ENCODE measurements around the gene COPB1.
"Not testable (repeated sequence)": the region's sequence is repeated elsewhere in the genome, so short reads cannot be mapped to it uniquely, and the experiment has no call there.

The COPB1 gene, protein sequence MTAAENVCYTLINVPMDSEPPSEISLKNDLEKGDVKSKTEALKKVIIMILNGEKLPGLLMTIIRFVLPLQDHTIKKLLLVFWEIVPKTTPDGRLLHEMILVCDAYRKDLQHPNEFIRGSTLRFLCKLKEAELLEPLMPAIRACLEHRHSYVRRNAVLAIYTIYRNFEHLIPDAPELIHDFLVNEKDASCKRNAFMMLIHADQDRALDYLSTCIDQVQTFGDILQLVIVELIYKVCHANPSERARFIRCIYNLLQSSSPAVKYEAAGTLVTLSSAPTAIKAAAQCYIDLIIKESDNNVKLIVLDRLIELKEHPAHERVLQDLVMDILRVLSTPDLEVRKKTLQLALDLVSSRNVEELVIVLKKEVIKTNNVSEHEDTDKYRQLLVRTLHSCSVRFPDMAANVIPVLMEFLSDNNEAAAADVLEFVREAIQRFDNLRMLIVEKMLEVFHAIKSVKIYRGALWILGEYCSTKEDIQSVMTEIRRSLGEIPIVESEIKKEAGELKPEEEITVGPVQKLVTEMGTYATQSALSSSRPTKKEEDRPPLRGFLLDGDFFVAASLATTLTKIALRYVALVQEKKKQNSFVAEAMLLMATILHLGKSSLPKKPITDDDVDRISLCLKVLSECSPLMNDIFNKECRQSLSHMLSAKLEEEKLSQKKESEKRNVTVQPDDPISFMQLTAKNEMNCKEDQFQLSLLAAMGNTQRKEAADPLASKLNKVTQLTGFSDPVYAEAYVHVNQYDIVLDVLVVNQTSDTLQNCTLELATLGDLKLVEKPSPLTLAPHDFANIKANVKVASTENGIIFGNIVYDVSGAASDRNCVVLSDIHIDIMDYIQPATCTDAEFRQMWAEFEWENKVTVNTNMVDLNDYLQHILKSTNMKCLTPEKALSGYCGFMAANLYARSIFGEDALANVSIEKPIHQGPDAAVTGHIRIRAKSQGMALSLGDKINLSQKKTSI

DNA sequence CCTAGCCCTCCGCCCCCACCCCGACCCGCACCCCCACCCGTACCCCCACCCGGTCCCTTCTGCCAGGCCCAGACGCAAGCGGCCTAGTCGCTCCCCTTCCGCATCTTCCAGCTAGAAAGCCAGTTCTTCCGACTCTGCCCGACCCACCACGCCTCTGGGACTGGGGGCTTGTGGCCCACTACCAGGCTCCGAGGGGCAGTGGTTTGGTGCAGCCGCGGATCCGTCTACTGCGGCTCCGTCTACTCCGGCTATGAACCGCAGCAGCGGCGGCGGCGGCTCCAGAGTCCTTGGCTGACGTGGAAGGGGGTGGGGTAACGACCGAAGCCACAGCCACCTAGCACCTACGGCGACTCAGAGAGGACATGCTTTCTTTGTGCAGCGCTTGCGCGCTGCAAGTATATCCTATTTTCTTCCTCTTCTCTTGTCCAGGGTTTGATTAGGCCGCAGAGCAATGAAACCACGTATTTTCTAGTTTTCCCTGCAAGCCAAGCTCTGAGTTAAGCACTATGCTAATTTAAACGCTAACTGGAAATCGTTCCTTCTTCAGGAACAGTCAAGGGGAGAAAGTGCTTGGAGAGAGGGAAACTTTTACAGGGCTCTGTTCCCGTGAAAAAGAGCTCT lies at the start of gene COPB1:
Gene COPB1, minus strand, starts transcription at position 252 of the 621 bp plus-strand sequence. CDS start 883 bp downstream, outside the sequence.
- CTCF ChIA-PET = interaction anchor here (0.8 kb wide), 1 partner anchor 409 kb away, joined by 3 read pairs; no protein-coding TSS in a partner anchor
- Mint-ChIP-seq H3K27me3 (peaks cover 3% of the 10 kb centered on the region), H3K4me3 (peak within 1 kb of the TSS; percentile 99), H3K9me3 (peaks cover 2% of the 10 kb centered on the region), H3K36me3 (peaks cover 52% of the 10 kb centered on the region), H3K4me1 (peaks cover 52% of the 10 kb centered on the region), H3K27ac (peak within 1 kb of the TSS; percentile 97)
- peak; percentile 95 for DNase-seq

DNA sequence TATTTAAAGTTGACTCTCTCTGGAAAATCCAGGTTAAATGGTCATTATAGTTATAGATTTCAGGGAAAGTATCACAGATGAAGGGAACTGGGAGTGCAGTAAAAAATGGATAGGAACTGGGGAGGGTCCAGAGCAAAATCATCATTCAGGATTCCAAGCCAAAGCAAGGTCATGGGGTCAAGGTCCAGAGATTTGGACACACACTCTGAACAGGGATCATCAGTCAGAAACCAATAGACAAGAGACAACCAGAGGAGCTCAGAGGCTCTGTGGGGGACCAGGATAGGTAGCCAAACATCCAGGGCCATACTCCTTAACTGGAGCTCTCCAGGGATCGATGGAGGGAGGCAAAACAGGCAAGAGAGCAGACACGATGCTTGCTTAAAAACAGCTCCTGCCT lies 47.8 kb upstream of the COPB1 start:
- Mint-ChIP-seq H3K36me3 (peaks cover 59% of the 10 kb centered on the region), H3K4me3 (no peak overlapping the region), H3K4me1 (peaks cover 33% of the 10 kb centered on the region), H3K27me3 (no peaks in the 10 kb centered on the region), H3K9me3 (peaks cover 6% of the 10 kb centered on the region), H3K27ac (no peak overlapping the region)
- no peak for DNase-seq
- CTCF ChIA-PET = interaction anchor here (1.5 to 2.1 kb wide), 2 partner anchors 8 to 31 kb away, joined by 3 to 5 read pairs; no protein-coding TSS in a partner anchor

DNA sequence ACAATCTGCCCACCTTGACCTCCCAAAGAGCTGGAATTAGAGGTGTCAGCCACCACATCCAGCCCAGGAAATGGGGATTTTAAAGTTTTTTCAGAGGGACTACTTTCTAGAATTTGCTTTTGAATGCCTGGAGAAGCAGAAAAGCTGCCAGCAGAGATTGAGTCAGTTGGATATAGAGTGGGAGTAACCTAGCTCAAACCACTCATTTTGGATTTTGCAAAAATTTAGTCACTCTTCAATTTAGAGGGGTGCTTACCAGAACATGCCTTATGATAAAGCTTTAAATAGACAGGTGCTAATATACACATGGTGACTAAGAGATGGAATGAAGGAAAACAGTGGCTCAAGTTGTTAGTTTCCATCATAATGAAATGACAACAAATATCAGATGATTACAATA lies 47.1 kb upstream of the COPB1 start:
- H3K27ac Mint-ChIP-seq = no peak overlapping the region
- CTCF ChIA-PET = interaction anchor here (0.6 to 2.1 kb wide), 3 partner anchors 8 to 98 kb away, joined by 3 to 5 read pairs (median 3); no protein-coding TSS in a partner anchor
- H3K4me3 Mint-ChIP-seq = no peak overlapping the region
- peaks cover 57% of the 10 kb centered on the region for H3K36me3 Mint-ChIP-seq
- H3K27me3 Mint-ChIP-seq = no peaks in the 10 kb centered on the region
- no peak for DNase-seq
- peaks cover 34% of the 10 kb centered on the region for H3K4me1 Mint-ChIP-seq
- peaks cover 7% of the 10 kb centered on the region for H3K9me3 Mint-ChIP-seq

DNA sequence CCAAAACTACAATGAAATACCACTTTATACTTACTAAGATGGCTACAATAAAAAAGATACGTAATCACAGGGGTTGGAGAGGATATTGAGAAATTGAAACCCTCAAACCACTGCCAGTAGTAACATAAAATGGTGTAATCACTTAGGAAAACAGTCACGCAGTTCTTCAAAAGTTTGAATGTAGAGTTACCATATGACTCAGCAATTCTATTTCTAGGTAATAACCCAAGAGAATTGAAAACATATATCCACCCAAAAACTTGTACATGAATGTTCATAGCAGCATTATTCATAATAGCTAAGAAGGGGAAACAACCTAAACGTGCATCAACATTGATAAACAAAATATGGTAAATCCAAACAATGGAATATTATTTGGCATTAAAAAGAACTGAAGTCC lies 45.0 kb upstream of the COPB1 start:
- CTCF ChIA-PET = interaction anchor here (2.3 to 2.8 kb wide), 2 partner anchors 34 to 362 kb away, joined by 8 to 10 read pairs; no protein-coding TSS in a partner anchor
- peaks cover 57% of the 10 kb centered on the region for H3K36me3 Mint-ChIP-seq
- H3K27ac Mint-ChIP-seq = peak overlapping the region; percentile 76

DNA sequence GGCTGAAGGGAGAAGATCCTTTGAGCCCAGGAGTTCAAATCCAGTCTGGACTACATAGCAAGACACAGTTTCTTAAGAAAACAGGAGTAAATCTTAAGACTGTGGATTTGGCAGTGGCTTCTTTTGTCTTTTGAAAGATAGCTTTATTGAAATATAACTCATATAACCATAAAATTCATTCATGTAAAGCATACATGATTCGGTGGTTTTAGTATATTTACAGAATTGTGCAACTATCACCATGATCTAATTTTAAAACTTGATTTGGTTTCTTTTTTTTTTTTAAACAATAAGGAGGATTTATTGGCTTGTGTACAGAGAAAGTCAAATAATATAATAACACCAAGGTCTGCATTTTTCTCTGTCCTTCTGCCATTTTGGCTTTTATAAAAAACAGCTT lies 43.6 kb upstream of the COPB1 start:
- peaks cover 55% of the 10 kb centered on the region for H3K36me3 Mint-ChIP-seq
- no peaks in the 10 kb centered on the region for H3K27me3 Mint-ChIP-seq
- CTCF ChIA-PET = interaction anchor here (0.9 to 2.8 kb wide), 5 partner anchors 35 to 365 kb away, joined by 4 to 15 read pairs (median 8); no protein-coding TSS in a partner anchor
- no peak overlapping the region for H3K27ac Mint-ChIP-seq
- no peak overlapping the region for H3K4me3 Mint-ChIP-seq
- peaks cover 63% of the 10 kb centered on the region for H3K4me1 Mint-ChIP-seq
- H3K9me3 Mint-ChIP-seq = peaks cover 7% of the 10 kb centered on the region
- no peak for DNase-seq

More for the DNA sequence above, 45.0 kb upstream of the COPB1 start:
- peaks cover 54% of the 10 kb centered on the region for H3K4me1 Mint-ChIP-seq
- no peak for DNase-seq
- H3K4me3 Mint-ChIP-seq = no peak overlapping the region
- H3K9me3 Mint-ChIP-seq = peaks cover 7% of the 10 kb centered on the region
- no peaks in the 10 kb centered on the region for H3K27me3 Mint-ChIP-seq

DNA sequence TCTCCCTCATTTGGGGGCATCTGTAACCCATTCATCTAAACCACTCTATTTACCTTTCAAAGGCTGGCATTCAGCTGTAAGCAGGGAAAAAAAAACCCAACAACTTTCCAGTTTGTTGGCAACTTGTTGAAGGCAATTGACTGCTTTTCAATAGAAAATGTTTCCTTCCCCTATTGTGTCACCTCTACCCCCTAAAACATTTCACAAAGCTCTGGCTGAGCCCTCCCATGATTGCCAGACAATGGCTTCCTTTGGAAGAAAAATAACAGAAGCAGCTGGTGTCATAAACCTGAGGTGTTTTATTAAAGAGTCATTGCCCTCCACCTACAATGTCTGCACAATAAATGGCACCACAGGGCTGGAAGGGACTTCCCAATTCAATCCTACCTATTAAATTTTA lies 42.7 kb upstream of the COPB1 start:
- CTCF ChIA-PET = interaction anchor here (0.9 to 2.8 kb wide), 6 partner anchors 36 to 532 kb away, joined by 3 to 15 read pairs (median 4); no protein-coding TSS in a partner anchor
- peaks cover 53% of the 10 kb centered on the region for H3K36me3 Mint-ChIP-seq
- no peak for DNase-seq
- H3K27ac Mint-ChIP-seq = no peak overlapping the region
- no peak overlapping the region for H3K4me3 Mint-ChIP-seq
- peaks cover 71% of the 10 kb centered on the region for H3K4me1 Mint-ChIP-seq
- H3K9me3 Mint-ChIP-seq = peaks cover 7% of the 10 kb centered on the region
- H3K27me3 Mint-ChIP-seq = no peaks in the 10 kb centered on the region

DNA sequence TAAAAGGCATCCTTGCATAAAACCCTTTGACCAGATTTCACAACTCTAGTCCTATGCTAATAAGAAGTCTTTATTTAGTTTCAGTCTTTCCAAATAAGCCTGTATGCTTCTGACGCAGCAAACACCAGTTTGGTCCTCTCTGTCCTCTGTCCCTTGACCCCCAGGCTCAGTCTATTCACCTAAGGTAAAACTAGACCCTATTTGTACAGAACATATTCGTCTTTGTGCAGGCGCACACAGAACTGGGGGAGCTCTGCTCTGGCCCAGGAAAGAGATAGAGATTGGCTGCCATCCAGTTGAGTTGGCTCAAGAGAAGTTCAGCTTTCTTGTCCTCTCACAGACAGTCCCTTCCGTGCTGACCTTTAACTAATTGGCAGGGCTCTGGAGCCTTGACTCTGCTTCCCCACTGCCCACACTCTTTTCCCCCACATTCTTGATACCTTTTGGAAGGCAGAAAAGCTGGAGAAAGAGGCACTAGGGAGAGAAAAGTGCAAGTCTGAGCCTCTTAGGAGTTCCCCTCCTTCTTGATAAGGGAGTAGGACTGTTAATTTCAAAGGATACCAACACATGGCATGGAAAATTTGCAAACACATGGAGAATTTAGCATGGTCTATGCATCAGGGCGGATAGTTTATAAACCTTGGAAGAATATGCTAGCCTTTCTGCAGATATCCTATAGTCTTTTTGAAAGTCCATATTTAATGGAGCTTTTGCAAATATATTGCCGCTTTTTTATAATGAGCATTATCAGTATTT lies 41.8 kb upstream of the COPB1 start:
- peaks cover 47% of the 10 kb centered on the region for H3K36me3 Mint-ChIP-seq
- no peak for DNase-seq
- H3K4me1 Mint-ChIP-seq = peaks cover 72% of the 10 kb centered on the region
- H3K9me3 Mint-ChIP-seq = peaks cover 7% of the 10 kb centered on the region
- H3K27ac Mint-ChIP-seq = no peak overlapping the region
- no peak overlapping the region for H3K4me3 Mint-ChIP-seq
- CTCF ChIA-PET = interaction anchor here (1.3 to 2.6 kb wide), 5 partner anchors 37 to 533 kb away, joined by 3 to 15 read pairs (median 5); partner anchors contain the start of gene PDE3B
- H3K27me3 Mint-ChIP-seq = no peaks in the 10 kb centered on the region

DNA sequence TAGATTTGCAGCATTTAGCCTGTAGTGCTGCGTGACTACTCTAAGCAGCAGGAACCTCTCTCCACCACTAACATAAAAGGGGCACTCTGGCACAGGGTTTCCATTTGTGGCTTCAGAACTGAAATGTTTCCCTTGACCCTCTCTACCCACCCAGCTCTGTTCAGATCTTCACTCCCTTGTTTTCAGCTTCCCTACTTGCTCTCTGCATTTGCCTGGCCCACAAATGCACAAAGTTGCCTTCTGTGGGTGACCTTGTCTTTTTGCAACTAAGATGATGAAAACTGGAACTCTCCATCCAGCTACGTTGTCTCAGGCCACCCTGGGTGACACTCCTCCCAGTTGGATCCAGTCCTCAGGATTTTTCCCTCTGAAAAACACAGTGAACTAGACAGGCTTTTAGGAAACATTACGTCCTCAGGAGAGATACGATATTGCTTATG lies 40.4 kb upstream of the COPB1 start:
- Mint-ChIP-seq H3K4me1 (peaks cover 63% of the 10 kb centered on the region), H3K9me3 (peaks cover 5% of the 10 kb centered on the region), H3K36me3 (peaks cover 38% of the 10 kb centered on the region), H3K27me3 (no peaks in the 10 kb centered on the region), H3K4me3 (no peak overlapping the region), H3K27ac (no peak overlapping the region)
- CTCF ChIA-PET = interaction anchor here (2.2 to 2.8 kb wide), 3 partner anchors 39 to 367 kb away, joined by 5 to 14 read pairs (median 11); partner anchors contain the start of gene PDE3B
- no peak for DNase-seq

DNA sequence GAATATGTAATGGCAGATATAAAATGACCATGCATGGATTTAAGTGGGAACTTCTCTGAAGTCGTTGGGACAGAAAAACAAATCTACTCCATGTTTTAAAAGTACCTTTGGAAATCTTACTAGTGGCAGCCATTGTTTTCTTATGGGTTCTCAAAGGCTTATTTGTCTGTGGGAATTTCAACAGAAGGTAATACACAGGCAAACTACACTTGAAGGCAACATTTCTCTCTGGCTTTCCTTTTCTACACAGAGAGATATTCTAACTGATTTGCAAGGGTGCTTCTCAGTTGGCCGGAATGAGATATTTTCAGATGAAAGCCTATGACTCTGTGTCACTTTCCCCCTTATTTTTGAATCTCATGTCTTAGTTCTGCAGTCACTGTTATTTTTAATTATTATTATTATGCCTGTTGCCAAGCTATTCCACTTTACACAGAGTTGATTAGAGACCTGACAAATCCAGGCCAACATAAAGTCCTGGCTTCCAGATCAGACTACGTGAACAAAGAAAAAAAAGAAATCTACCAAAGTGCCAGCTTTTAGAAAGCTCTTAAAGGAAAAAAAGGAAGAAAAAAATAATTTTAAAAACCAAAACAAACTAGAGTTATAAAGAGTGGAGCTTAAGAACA lies 39.4 kb upstream of the COPB1 start:
- Mint-ChIP-seq H3K4me1 (peaks cover 55% of the 10 kb centered on the region), H3K27ac (peak overlapping the region; percentile 74), H3K9me3 (peaks cover 1% of the 10 kb centered on the region), H3K27me3 (no peaks in the 10 kb centered on the region), H3K4me3 (no peak overlapping the region), H3K36me3 (peaks cover 32% of the 10 kb centered on the region)
- no peak for DNase-seq
- CTCF ChIA-PET = interaction anchor here (0.9 to 2.8 kb wide), 5 partner anchors 15 to 368 kb away, joined by 3 to 14 read pairs (median 5); partner anchors contain the start of gene PDE3B

DNA sequence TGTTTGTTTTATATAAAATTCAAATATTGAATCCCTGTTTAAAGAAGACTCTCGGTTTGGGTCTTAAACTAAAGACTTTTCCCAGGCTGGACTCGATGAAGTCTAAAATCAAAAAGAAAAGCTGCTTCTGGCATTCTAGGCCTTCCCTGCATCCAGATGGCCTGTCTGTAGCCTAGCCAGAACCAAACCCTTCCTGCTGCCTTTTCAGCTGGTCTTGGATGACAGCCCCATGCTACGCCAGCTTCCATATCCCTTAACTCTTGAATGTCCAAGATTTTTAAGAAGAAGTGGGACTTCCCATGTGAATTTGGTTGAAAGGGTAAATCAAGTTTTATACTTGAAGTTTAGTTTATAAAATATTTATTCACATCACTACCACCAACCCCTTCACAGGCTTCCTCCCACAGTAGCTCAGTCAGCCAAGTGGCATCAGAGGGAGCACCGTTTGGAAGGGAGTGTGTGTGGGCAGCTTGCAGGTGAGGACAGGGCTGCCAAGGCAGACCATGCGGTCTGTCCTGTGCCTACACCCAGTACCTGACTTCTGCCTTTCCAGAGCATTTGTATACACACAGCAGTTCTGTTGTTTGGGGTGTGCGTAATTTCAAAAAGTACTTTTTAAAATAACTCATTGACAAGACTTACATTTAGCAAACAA lies 38.8 kb upstream of the COPB1 start:
- H3K36me3 Mint-ChIP-seq = peaks cover 32% of the 10 kb centered on the region
- CTCF ChIA-PET = interaction anchor here (0.9 to 2.8 kb wide), 3 partner anchors 15 to 369 kb away, joined by 3 to 14 read pairs (median 4); no protein-coding TSS in a partner anchor
- peaks cover 53% of the 10 kb centered on the region for H3K4me1 Mint-ChIP-seq
- H3K4me3 Mint-ChIP-seq = no peak overlapping the region
- H3K27ac Mint-ChIP-seq = no peak overlapping the region
- DNase-seq = no peak
- peaks cover 1% of the 10 kb centered on the region for H3K9me3 Mint-ChIP-seq
- no peaks in the 10 kb centered on the region for H3K27me3 Mint-ChIP-seq

DNA sequence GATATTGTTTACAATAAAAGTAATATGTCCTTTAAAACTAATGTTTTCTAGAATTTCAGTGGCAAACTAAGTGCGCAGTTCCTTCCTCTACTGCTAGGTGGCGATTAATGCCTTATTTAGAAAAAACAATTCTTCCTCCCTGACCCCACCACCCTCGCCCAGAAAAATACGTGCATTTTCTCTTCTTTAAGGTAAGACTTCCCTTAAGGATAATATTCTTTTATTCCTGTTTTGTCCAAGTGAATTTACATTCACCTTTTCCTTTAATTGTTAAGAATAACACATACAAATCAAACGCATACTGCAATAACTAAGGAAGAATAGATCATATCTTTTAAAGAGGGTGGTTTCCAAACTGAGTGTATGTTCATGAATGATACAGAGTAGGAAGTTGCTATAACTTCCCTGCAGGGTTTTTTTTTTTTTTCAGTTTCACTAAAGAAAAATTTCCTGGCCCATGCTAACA lies 37.6 kb upstream of the COPB1 start:
- H3K9me3 Mint-ChIP-seq = peaks cover under 1% of the 10 kb centered on the region
- peaks cover 26% of the 10 kb centered on the region for H3K36me3 Mint-ChIP-seq
- peak overlapping the region; percentile 84 for H3K27ac Mint-ChIP-seq
- CTCF ChIA-PET = interaction anchor here (0.7 to 1.5 kb wide), 4 partner anchors 17 to 370 kb away, joined by 3 to 11 read pairs (median 4); partner anchors contain the start of gene PSMA1
- no peaks in the 10 kb centered on the region for H3K27me3 Mint-ChIP-seq
- peaks cover 49% of the 10 kb centered on the region for H3K4me1 Mint-ChIP-seq
- peak; percentile 62 for DNase-seq
- peak overlapping the region; percentile 46 for H3K4me3 Mint-ChIP-seq

DNA sequence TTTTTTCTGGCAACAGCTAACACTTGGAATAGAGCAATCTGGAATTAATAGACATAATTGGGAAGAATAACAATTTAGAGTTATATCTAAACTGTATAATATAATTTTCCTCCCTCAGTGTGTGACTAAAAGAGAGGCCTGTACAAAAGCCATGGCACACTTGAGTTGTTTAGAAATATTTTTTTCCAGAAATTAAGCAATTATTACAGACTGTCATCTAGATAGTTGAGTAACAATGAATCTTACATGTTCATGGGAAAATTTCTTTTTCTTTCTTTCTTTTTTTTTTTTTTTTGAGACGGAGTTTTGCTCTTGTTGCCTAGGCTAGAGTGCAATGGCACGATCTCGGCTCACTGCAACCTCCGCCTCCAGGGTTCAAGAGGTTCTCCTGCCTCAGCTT lies 35.6 kb upstream of the COPB1 start:
- H3K4me3 Mint-ChIP-seq, H3K9me3 Mint-ChIP-seq, H3K27me3 Mint-ChIP-seq, DNase-seq, H3K27ac Mint-ChIP-seq: not testable (repeated sequence)
- CTCF ChIA-PET = interaction anchor here (0.7 to 1.7 kb wide), 3 partner anchors 227 to 372 kb away, joined by 3 to 9 read pairs (median 3); no protein-coding TSS in a partner anchor
- Mint-ChIP-seq H3K36me3 (peaks cover 27% of the 10 kb centered on the region), H3K4me1 (peaks cover 33% of the 10 kb centered on the region)
